Measurements from ENCODE around the gene C2orf74.
"Not testable (repeated sequence)": the region's sequence is repeated elsewhere in the genome, so short reads cannot be mapped to it uniquely, and the experiment has no call there.

Gene C2orf74

GRCh38 chr2:61134141-61134540, 27.8 kb upstream of the C2orf74 start:
- no peak overlapping the region for H3K4me3 ChIP-seq (ENCODE audit: low read depth, low read length)
- no peak for DNase-seq (ENCODE audit: low read depth)
- no peak for TF ChIP-seq CTCF (IDR thresholded peaks at IDR 0.05; ENCODE audit: control insufficient read depth, extremely low read depth, insufficient read depth)

GRCh38 chr2:61135510-61135909, 26.5 kb upstream of the C2orf74 start:
- peak; percentile 43 for TF ChIP-seq CTCF (IDR thresholded peaks at IDR 0.05; ENCODE audit: control insufficient read depth, extremely low read depth, insufficient read depth)
- H3K4me3 ChIP-seq (ENCODE audit: low read depth, low read length): no peak overlapping the region
- DNase-seq (ENCODE audit: low read depth): no peak

- DNase-seq (ENCODE audit: low read depth): no peak
- TF ChIP-seq CTCF (IDR thresholded peaks at IDR 0.05; ENCODE audit: control insufficient read depth, extremely low read depth, insufficient read depth): no peak
- no peak overlapping the region for H3K4me3 ChIP-seq (ENCODE audit: low read depth, low read length)
Measured at GRCh38 chr2:61138859-61139258, 23.1 kb upstream of the C2orf74 start.

GRCh38 chr2:61141151-61141550, 20.8 kb upstream of the C2orf74 start:
- no peak for DNase-seq (ENCODE audit: low read depth)
- no peak overlapping the region for H3K4me3 ChIP-seq (ENCODE audit: low read depth, low read length)
- TF ChIP-seq CTCF (IDR thresholded peaks at IDR 0.05; ENCODE audit: control insufficient read depth, extremely low read depth, insufficient read depth): no peak

- TF ChIP-seq CTCF (IDR thresholded peaks at IDR 0.05; ENCODE audit: control insufficient read depth, extremely low read depth, insufficient read depth): no peak
- peak overlapping the region; percentile 65 for H3K4me3 ChIP-seq (ENCODE audit: low read depth, low read length)
- DNase-seq (ENCODE audit: low read depth): peak; percentile 87
Measured at GRCh38 chr2:61144697-61145268, 17.2 kb upstream of the C2orf74 start.

GRCh38 chr2:61145990-61146389, 16.0 kb upstream of the C2orf74 start:
- H3K4me3 ChIP-seq (ENCODE audit: low read depth, low read length): no peak overlapping the region
- no peak for TF ChIP-seq CTCF (IDR thresholded peaks at IDR 0.05; ENCODE audit: control insufficient read depth, extremely low read depth, insufficient read depth)

GRCh38 chr2:61148091-61148490, 13.9 kb upstream of the C2orf74 start:
- H3K4me3 ChIP-seq (ENCODE audit: low read depth, low read length); DNase-seq (ENCODE audit: low read depth): not testable (repeated sequence)

More at GRCh38 chr2:61145990-61146389, 16.0 kb upstream of the C2orf74 start:
- DNase-seq (ENCODE audit: low read depth): no peak
